Thyroid gland (tissue), 4 donors: ENCODE results near the gene SKI.

Experiments used
- CTCF ChIP-seq, 6 experiments: fragments of 200-600 bp in 3 of 6; fragments of 450-650 bp in 3 of 6; sonication (generic) in 3 of 6; IDR thresholded peaks; one replicate each; pipeline ENCODE4 v1.5.1; 2016 to 2019; ENCODE audit warnings: antibody characterized with exemption in 6 of 6, mild to moderate bottlenecking in 2 of 6, inconsistent platforms in 1 of 6, moderate library complexity in 1 of 6
- POLR2A ChIP-seq, 2 donors: fragments of 450-650 bp; IDR thresholded peaks; one replicate each; pipeline ENCODE4 v1.6.1; 2017; ENCODE audit warnings: antibody characterized with exemption in 2 of 2, mild to moderate bottlenecking in 2 of 2, moderate library complexity in 1 of 2

- TF ChIP-seq POLR2A (IDR thresholded peaks at IDR 0.05): no peak
- TF ChIP-seq CTCF (IDR thresholded peaks at IDR 0.05): no peak
Measured at GRCh38 chr1:2331200-2331544, 103.1 kb downstream of the SKI start.
